GM12878 (cell line): ENCODE results near the gene ARTN. TPM values are rescaled to one million over a fixed set of nuclear protein-coding genes. Genes with fewer than 3 reads are reported as not detected.

Experiments used
- ATAC-seq: fragments of 200-7000 bp; cut with Tn5 transposase; 3 replicates; pipeline ENCODE4 v1.9.1; 2020; ENCODE audit warnings: mild to moderate bottlenecking, moderate library complexity
- BruUV-seq: library from RNA; stranded (reverse); fragments of 400-500 nt; replicated peaks from 2 replicates; lab custom pipeline; 2021; lab: Mats Ljungman, UMichigan
- CTCF ChIA-PET: fragments of 300-600 bp; sonication (Branson Sonifier 250); formaldehyde crosslinking; extraction: SDS; loops from one replicate; lab custom pipeline; 2021; ENCODE audit warnings: inconsistent platforms; lab: Yijun Ruan, JAX
- POLR2A ChIA-PET: fragments of 350-600 bp; formaldehyde crosslinking; extraction: SDS; loops from one replicate; lab custom pipeline; 2021; ENCODE audit warnings: inconsistent platforms; lab: Charles Lee
- RAD21 ChIA-PET: fragments of 300-600 bp; sonication (Branson Sonifier 250); formaldehyde crosslinking; loops from one replicate; lab custom pipeline; 2023; ENCODE audit warnings: antibody characterized with exemption; ENCODE audit not compliant: unreplicated experiment; lab: Charles Lee
- SMC1A ChIA-PET: fragments of 300-600 bp; sonication (Branson Sonifier 250); formaldehyde crosslinking; loops from one replicate; lab custom pipeline; 2023; ENCODE audit not compliant: unreplicated experiment, uncharacterized antibody; lab: Charles Lee
- DNase-seq: peaks from one replicate; pipeline ENCODE4 v3.0.0-alpha.2; 2011; ENCODE audit warnings: low read depth, low spot score
- FAIRE-seq: peaks from 3 replicates; lab custom pipeline; 2011; peaks lifted over from hg19 to GRCh38; lab: Jason Lieb, UNC
- H2AFZ ChIP-seq: 2 replicates; pipeline ENCODE4 v1.6.0; 2011; ENCODE audit warnings: low read depth, low read length, control low read depth; ENCODE audit not compliant: control insufficient read depth
- H3K27ac ChIP-seq: 2 replicates; pipeline ENCODE4 v1.5.1; 2011; ENCODE audit warnings: control low read depth; ENCODE audit not compliant: control insufficient read depth, insufficient read depth
- H3K27me3 ChIP-seq, 2 experiments: replicated peaks in 1 of 2; 2 replicates each; pipeline versions ENCODE4 v1.6.0 to v1.6.1; 2011; ENCODE audit warnings: low read length in 1 of 2; ENCODE audit not compliant: control insufficient read depth in 2 of 2, insufficient read depth in 2 of 2
- H3K36me3 ChIP-seq, 2 experiments: 2 replicates each; pipeline ENCODE4 v1.5.1; 2011; ENCODE audit warnings: low read length in 1 of 2; ENCODE audit not compliant: control insufficient read depth in 2 of 2, insufficient read depth in 2 of 2
- H3K4me1 ChIP-seq: 2 replicates; pipeline ENCODE4 v1.6.1; 2011; ENCODE audit warnings: mild to moderate bottlenecking, low read length, moderate library complexity, mixed read lengths; ENCODE audit not compliant: control insufficient read depth, insufficient read depth
- H3K4me2 ChIP-seq: 2 replicates; pipeline ENCODE4 v1.6.0; 2011; ENCODE audit warnings: control low read depth; ENCODE audit not compliant: control insufficient read depth, insufficient read depth
- H3K4me3 ChIP-seq: fragments of 200-600 bp; sonication (generic); 2 replicates; pipeline ENCODE4 v1.5.1; 2016
- H3K79me2 ChIP-seq: 2 replicates; pipeline ENCODE4 v1.6.0; 2011; ENCODE audit warnings: low read length; ENCODE audit not compliant: control insufficient read depth, insufficient read depth
- H3K9ac ChIP-seq: 2 replicates; pipeline ENCODE4 v1.8.0; 2011; ENCODE audit warnings: low read length, control low read depth, mixed read lengths; ENCODE audit not compliant: control insufficient read depth, insufficient read depth
- H3K9me3 ChIP-seq: replicated peaks from 3 replicates; pipeline ENCODE4 v1.5.1; 2011; ENCODE audit warnings: mild to moderate bottlenecking, low read length; ENCODE audit not compliant: control insufficient read depth, insufficient read depth
- H4K20me1 ChIP-seq: 2 replicates; pipeline ENCODE4 v1.6.0; 2011; ENCODE audit not compliant: control insufficient read depth, insufficient read depth
- CREB1 ChIP-seq: IDR thresholded peaks from 2 replicates; pipeline ENCODE4 v1.6.1; 2012; ENCODE audit warnings: low read depth, mild to moderate bottlenecking, inconsistent platforms
- EP300 ChIP-seq, 2 experiments: fragments of 150-350 bp in 1 of 2; IDR thresholded peaks; 2 replicates each; pipeline ENCODE4 v1.6.1; 2011 to 2012; ENCODE audit warnings: low read depth in 2 of 2, low read length in 2 of 2, borderline replicate concordance in 1 of 2, improper control_type of control experiment in 1 of 2, inconsistent platforms in 1 of 2; ENCODE audit not compliant: control insufficient read depth in 1 of 2
- GABPA ChIP-seq: IDR thresholded peaks from 2 replicates; pipeline ENCODE4 v1.6.1; 2014; ENCODE audit warnings: antibody characterized with exemption, low read depth, mild to moderate bottlenecking, inconsistent platforms
- JUNB ChIP-seq: IDR thresholded peaks from 2 replicates; pipeline ENCODE4 v1.6.1; 2016; ENCODE audit warnings: antibody characterized with exemption, mild to moderate bottlenecking
- RAD51 ChIP-seq: fragments of 450-650 bp; IDR thresholded peaks from 2 replicates; pipeline ENCODE4 v1.6.1; 2016; ENCODE audit warnings: moderate library complexity, mild to moderate bottlenecking, inconsistent platforms
- SUPT20H ChIP-seq: IDR thresholded peaks from 2 replicates; pipeline ENCODE4 v1.6.1; 2011; ENCODE audit warnings: low read depth, mild to moderate bottlenecking, low read length, moderate library complexity, borderline replicate concordance; ENCODE audit not compliant: control insufficient read depth
- TARDBP ChIP-seq: IDR thresholded peaks from 2 replicates; pipeline ENCODE4 v1.6.1; 2016; ENCODE audit warnings: borderline replicate concordance
- TCF12 ChIP-seq: IDR thresholded peaks from 2 replicates; pipeline ENCODE4 v1.6.1; 2011; ENCODE audit warnings: low read depth, mild to moderate bottlenecking, low read length
- ZNF207 ChIP-seq: fragments of 450-650 bp; IDR thresholded peaks from 2 replicates; pipeline ENCODE4 v1.6.1; 2014; ENCODE audit warnings: antibody characterized with exemption, mild to moderate bottlenecking, borderline replicate concordance
- WGBS: methylation state at CpG from one replicate; pipeline ENCODE4 v1.1.6; 2016; ENCODE audit warnings: low lambda C conversion rate; ENCODE audit not compliant: insufficient replicate concordance, insufficient coverage; ENCODE audit errors: missing lambda C conversion rate; 5-methylcytosine and 5-hydroxymethylcytosine counted together
- in situ Hi-C: fragments of 300-500 bp; cut with MboI; formaldehyde crosslinking; loops from 9 replicates; pipeline ENCODE4 v1.14.3; 2018; ENCODE audit warnings: mixed read lengths
- intact Hi-C: fragments of 100-400 bp; cut with micrococcal nuclease; formaldehyde crosslinking; loops from one replicate; pipeline ENCODE4 v1.14.2; 2022; ENCODE audit not compliant: unreplicated experiment
- polyA plus RNA-seq, 11 experiments: library from polyadenylated mRNA; depleted of rRNA in 4 of 11; unstranded in 6 of 11; stranded (reverse) in 5 of 11; fragments of >200 nt; fragmentation: Nextera tagmentation in 4 of 11; fragmentation: Illumina TruSeq in 1 of 11; extraction: Ambion mirVana in 4 of 11; extraction: Trizol in 1 of 11; gene quantifications; 1 replicate in 1 of 11; 2 replicates in 10 of 11; pipeline versions ENCODE4 v1.2.1 to v1.2.3, GENCODE V29; 2011 to 2016; ENCODE audit warnings: inconsistent platforms in 2 of 11, missing spikeins in 2 of 11, low read depth in 1 of 11
- total RNA-seq, 4 experiments: library from RNA; depleted of rRNA in 3 of 4; stranded (reverse); fragments of >200 nt in 3 of 4; fragmentation: Illumina TruSeq in 1 of 4; extraction: Trizol in 1 of 4; gene quantifications; 2 replicates each; pipeline versions ENCODE4 v1.2.1 to v1.2.3, GENCODE V29; 2013 to 2021
- TF ChIP-seq, protein P1 (sequence below): fragments of 450-650 bp; IDR thresholded peaks from 2 replicates; pipeline ENCODE4 v1.6.1; 2016; ENCODE audit warnings: mild to moderate bottlenecking
- TF ChIP-seq, protein P2 (sequence below): fragments of 450-650 bp; IDR thresholded peaks from 2 replicates; pipeline ENCODE4 v1.6.1; 2017; ENCODE audit warnings: borderline replicate concordance
- TF ChIP-seq, protein P3 (sequence below): fragments of 450-650 bp; IDR thresholded peaks from 2 replicates; pipeline ENCODE4 v1.6.1; 2014; ENCODE audit warnings: mild to moderate bottlenecking

The ARTN gene
- total and polyA plus RNA-seq, 10 of the 15 experiments (the other 5 are each of a cell fraction or from before 2014, with no cell fraction given), result 0.06 to 2.1 (median 0.34) TPM; not detected in 1

DNA sequence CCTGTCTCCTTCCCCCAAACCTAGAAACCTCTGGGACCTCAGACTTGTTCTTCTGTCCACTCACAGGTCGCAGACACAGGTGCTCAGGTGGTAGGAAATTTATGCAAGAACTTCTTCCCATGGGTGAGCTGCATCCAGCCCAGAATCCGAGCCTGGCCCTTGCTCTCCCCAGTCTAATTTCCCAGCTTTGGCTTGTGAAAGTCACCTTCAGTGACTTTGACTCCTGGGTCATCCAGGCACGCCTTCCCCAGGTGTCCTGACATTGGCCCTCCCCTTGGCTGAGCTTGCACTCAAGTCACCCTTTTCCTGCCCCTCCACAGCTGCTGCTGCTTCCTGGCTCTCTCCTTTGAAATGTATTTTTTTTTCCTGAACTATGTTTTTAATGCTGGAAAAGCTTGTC is 19.8 kb downstream of the ARTN start:
- H3K4me2 ChIP-seq, result no peak overlapping the region
- DNase-seq, result no peak
- no peak overlapping the region for H3K9ac ChIP-seq
- CTCF ChIA-PET, result interaction anchor here (0.7 kb wide), 1 partner anchor 8 kb away, joined by 3 read pairs; no protein-coding TSS in a partner anchor
- H3K27me3 ChIP-seq, result no peaks in the 10 kb centered on the region
- no peaks in the 10 kb centered on the region for H3K9me3 ChIP-seq
- H3K27ac ChIP-seq, result no peak overlapping the region
- peaks cover 0 to 10% of the 10 kb centered on the region in 2 experiments; a peak in 1 of 4 replicates for H3K36me3 ChIP-seq
- no peaks in the 10 kb centered on the region for H4K20me1 ChIP-seq
- SMC1A ChIA-PET, result interaction anchor here (0.9 to 1.7 kb wide), 5 partner anchors 19 to 189 kb away, joined by 3 to 8 read pairs (median 3); no protein-coding TSS in a partner anchor
- in situ Hi-C loops, result no loop called here
- no peak for FAIRE-seq
- no peak overlapping the region for H3K4me3 ChIP-seq
- no peak for TF ChIP-seq JUNB
- TF ChIP-seq, protein P1, sequence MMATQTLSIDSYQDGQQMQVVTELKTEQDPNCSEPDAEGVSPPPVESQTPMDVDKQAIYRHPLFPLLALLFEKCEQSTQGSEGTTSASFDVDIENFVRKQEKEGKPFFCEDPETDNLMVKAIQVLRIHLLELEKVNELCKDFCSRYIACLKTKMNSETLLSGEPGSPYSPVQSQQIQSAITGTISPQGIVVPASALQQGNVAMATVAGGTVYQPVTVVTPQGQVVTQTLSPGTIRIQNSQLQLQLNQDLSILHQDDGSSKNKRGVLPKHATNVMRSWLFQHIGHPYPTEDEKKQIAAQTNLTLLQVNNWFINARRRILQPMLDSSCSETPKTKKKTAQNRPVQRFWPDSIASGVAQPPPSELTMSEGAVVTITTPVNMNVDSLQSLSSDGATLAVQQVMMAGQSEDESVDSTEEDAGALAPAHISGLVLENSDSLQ, result no peak
- TF ChIP-seq SUPT20H, result no peak
- no peak for TF ChIP-seq TCF12
- TF ChIP-seq EP300 (IDR thresholded peaks at IDR 0.05; ENCODE audit: borderline replicate concordance in 1 of 2, control insufficient read depth in 1 of 2, low read depth in 2 of 2, low read length in 2 of 2), result no peak
- TF ChIP-seq, protein P2, sequence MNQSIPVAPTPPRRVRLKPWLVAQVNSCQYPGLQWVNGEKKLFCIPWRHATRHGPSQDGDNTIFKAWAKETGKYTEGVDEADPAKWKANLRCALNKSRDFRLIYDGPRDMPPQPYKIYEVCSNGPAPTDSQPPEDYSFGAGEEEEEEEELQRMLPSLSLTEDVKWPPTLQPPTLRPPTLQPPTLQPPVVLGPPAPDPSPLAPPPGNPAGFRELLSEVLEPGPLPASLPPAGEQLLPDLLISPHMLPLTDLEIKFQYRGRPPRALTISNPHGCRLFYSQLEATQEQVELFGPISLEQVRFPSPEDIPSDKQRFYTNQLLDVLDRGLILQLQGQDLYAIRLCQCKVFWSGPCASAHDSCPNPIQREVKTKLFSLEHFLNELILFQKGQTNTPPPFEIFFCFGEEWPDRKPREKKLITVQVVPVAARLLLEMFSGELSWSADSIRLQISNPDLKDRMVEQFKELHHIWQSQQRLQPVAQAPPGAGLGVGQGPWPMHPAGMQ, result no peak
- no peak for TF ChIP-seq CREB1
- TF ChIP-seq RAD51, result no peak
- TF ChIP-seq, protein P3, sequence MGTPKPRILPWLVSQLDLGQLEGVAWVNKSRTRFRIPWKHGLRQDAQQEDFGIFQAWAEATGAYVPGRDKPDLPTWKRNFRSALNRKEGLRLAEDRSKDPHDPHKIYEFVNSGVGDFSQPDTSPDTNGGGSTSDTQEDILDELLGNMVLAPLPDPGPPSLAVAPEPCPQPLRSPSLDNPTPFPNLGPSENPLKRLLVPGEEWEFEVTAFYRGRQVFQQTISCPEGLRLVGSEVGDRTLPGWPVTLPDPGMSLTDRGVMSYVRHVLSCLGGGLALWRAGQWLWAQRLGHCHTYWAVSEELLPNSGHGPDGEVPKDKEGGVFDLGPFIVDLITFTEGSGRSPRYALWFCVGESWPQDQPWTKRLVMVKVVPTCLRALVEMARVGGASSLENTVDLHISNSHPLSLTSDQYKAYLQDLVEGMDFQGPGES, result no peak
- TF ChIP-seq TARDBP, result no peak
- no peak for TF ChIP-seq ZNF207
- no peak for TF ChIP-seq GABPA
- peaks cover 1% of the 10 kb centered on the region; the same call in 1 of the 2 replicates for H3K4me1 ChIP-seq
- intact Hi-C loops, result no loop called here
- peaks cover 1% of the 10 kb centered on the region for H3K79me2 ChIP-seq
- ATAC-seq, result no peak
- WGBS, result 69% methylated on average over 3 of the region's 3 CpGs
- RAD21 ChIA-PET, result interaction anchor here (1.3 kb wide), 1 partner anchor 52 kb away, joined by 4 read pairs; no protein-coding TSS in a partner anchor
- no TSS peak for BruUV-seq
- POLR2A ChIA-PET, result interaction anchor here (0.6 kb wide), 1 partner anchor 583 kb away, joined by 6 read pairs; no protein-coding TSS in a partner anchor
- no peak overlapping the region for H2AFZ ChIP-seq
